Prostate gland (tissue), 2 donors: ENCODE results near the gene CFAP100. TPM values are rescaled to one million over a fixed set of nuclear protein-coding genes. Genes with fewer than 3 reads are reported as not detected.

ENCODE experiments used
- DNase-seq: peaks from one replicate; pipeline ENCODE4 v3.0.0-alpha.2; 2019; ENCODE audit warnings: low spot score
- H3K27ac ChIP-seq, 2 donors: fragments of 200-600 bp; sonication (generic); 2 replicates each; pipeline ENCODE4 v1.5.1; 2017 to 2019
- H3K27me3 ChIP-seq: fragments of 200-600 bp; sonication (generic); replicated peaks from 2 replicates; pipeline ENCODE4 v1.5.1; 2019; ENCODE audit not compliant: insufficient read depth
- H3K36me3 ChIP-seq, 2 donors: fragments of 200-600 bp; sonication (generic); 1 replicate in 1 of 2; 2 replicates in 1 of 2; pipeline versions ENCODE4 v1.5.1 to v1.8.1; 2017 to 2019
- H3K4me1 ChIP-seq: fragments of 200-600 bp; sonication (generic); replicated peaks from 2 replicates; pipeline ENCODE4 v1.5.1; 2019
- H3K4me3 ChIP-seq, 2 donors: fragments of 200-600 bp; sonication (generic); 2 replicates each; pipeline ENCODE4 v1.5.1; 2017 to 2019
- H3K9me3 ChIP-seq: fragments of 200-600 bp; sonication (generic); 2 replicates; pipeline ENCODE4 v1.5.1; 2017
- POLR2A ChIP-seq: fragments of 450-650 bp; IDR thresholded peaks from one replicate; pipeline ENCODE4 v1.6.1; 2016; ENCODE audit warnings: antibody characterized with exemption, mild to moderate bottlenecking
- POLR2AphosphoS5 ChIP-seq: sonication (generic); formaldehyde crosslinking; IDR thresholded peaks from one replicate; pipeline ENCODE4 v1.6.1; 2017; ENCODE audit warnings: antibody characterized with exemption
- WGBS: methylation state at CpG from one replicate; pipeline ENCODE4 v1.1.5; 2018; 5-methylcytosine and 5-hydroxymethylcytosine counted together
- intact Hi-C: fragments of 100-400 bp; cut with DNase I; formaldehyde crosslinking; loops from one replicate; pipeline ENCODE4 v1.14.2; 2022
- total RNA-seq, 2 donors: library from RNA; depleted of rRNA; stranded (reverse); fragments of >200 nt; gene quantifications; one replicate each; pipeline ENCODE4 v1.1.0, GENCODE V29; 2016
- TF ChIP-seq, protein P1 (sequence below), 4 experiments: fragments of 200-600 bp in 2 of 4; fragments of 450-650 bp in 2 of 4; sonication (generic) in 2 of 4; IDR thresholded peaks; 1 replicate in 3 of 4; 2 replicates in 1 of 4; pipeline ENCODE4 v1.5.1; 2016 to 2019; ENCODE audit warnings: antibody characterized with exemption in 4 of 4, mild to moderate bottlenecking in 2 of 4, moderate library complexity in 2 of 4

Gene CFAP100
- total RNA-seq, 2 donors from 2014 or later = 2.3 TPM; not detected in 1

DNA sequence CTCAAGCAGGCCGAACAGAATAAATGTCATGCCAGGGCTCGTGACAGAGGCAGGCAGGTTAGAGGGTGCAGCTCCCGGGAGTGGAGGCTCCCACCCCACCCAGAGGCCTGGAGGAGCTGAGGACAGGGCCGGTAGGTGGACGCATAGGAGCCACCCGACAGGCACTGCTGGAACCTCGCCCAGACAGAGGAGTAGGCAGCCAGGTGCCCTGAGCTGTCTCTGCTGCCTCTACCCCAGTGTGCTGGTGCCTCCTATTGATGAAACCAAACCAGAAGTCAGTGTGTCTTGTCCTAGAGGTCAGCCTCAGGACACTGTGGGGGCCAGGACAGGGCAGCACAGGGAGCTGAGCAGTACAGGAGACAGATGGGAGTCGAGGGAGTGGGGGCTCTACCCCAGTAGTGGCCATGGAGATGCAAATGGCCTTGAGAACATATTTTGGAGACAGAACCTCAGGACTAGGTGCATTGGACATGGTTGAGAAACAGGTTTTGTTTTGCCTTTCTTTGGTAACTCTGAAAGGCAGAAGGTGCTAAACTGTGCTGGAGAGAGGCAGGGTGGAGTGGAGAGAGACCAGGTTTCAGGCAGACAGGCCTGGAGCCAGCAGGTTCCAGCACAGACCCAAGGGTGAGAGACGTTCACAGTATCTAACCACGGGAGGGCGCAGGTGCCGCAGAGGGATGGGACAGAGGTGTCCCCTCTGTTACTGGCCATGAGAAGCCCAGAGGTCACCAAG lies 22.1 kb upstream of the CFAP100 start:
- TF ChIP-seq, protein P1, sequence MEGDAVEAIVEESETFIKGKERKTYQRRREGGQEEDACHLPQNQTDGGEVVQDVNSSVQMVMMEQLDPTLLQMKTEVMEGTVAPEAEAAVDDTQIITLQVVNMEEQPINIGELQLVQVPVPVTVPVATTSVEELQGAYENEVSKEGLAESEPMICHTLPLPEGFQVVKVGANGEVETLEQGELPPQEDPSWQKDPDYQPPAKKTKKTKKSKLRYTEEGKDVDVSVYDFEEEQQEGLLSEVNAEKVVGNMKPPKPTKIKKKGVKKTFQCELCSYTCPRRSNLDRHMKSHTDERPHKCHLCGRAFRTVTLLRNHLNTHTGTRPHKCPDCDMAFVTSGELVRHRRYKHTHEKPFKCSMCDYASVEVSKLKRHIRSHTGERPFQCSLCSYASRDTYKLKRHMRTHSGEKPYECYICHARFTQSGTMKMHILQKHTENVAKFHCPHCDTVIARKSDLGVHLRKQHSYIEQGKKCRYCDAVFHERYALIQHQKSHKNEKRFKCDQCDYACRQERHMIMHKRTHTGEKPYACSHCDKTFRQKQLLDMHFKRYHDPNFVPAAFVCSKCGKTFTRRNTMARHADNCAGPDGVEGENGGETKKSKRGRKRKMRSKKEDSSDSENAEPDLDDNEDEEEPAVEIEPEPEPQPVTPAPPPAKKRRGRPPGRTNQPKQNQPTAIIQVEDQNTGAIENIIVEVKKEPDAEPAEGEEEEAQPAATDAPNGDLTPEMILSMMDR (IDR thresholded peaks at IDR 0.05) = no peak
- TF ChIP-seq POLR2A (no peak), POLR2AphosphoS5 (no peak)
- no peak overlapping the region for H3K4me3 ChIP-seq
- no peaks in the 10 kb centered on the region for H3K27me3 ChIP-seq
- H3K36me3 ChIP-seq = no peaks in the 10 kb centered on the region
- 74% methylated on average over 12 of the region's 12 CpGs for WGBS
- no peak for DNase-seq
- intact Hi-C loops = no loop called here
- H3K9me3 ChIP-seq = no peaks in the 10 kb centered on the region
- H3K4me1 ChIP-seq = no peaks in the 10 kb centered on the region
- H3K27ac ChIP-seq = no peak overlapping the region

DNA sequence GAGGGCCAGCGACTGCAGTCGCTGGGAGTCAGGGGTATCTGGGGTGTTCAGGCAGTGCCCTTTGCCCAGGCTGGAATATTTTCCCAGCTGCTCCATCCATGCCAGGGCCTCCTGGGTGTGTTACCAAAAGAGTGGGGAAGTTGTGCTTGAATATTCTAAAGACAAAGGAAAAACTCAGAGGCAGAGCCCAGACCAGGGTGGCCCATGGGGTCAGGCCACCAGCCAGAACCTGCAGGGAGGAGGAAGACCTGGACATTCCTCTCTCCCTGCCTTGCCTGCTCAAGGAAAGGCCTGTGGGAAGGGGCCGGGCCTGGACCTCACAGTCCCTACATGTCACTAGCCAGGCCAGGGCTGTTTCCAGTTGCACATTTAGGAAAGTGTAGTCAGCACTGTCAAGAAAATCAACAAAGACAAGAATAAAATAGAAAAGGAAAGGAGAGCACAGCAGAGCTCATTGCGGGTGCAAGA lies 21.5 kb upstream of the CFAP100 start:
- 90% methylated on average over 4 of the region's 4 CpGs for WGBS
- DNase-seq = no peak
- no peaks in the 10 kb centered on the region for H3K36me3 ChIP-seq
- no peaks in the 10 kb centered on the region for H3K9me3 ChIP-seq
- no peak overlapping the region for H3K4me3 ChIP-seq
- intact Hi-C loops = no loop called here
- H3K27me3 ChIP-seq = no peaks in the 10 kb centered on the region
- H3K4me1 ChIP-seq = no peaks in the 10 kb centered on the region
- H3K27ac ChIP-seq = no peak overlapping the region
- no peak for TF ChIP-seq POLR2AphosphoS5
- TF ChIP-seq POLR2A = no peak
- TF ChIP-seq, protein P1 (IDR thresholded peaks at IDR 0.05) = no peak

DNA sequence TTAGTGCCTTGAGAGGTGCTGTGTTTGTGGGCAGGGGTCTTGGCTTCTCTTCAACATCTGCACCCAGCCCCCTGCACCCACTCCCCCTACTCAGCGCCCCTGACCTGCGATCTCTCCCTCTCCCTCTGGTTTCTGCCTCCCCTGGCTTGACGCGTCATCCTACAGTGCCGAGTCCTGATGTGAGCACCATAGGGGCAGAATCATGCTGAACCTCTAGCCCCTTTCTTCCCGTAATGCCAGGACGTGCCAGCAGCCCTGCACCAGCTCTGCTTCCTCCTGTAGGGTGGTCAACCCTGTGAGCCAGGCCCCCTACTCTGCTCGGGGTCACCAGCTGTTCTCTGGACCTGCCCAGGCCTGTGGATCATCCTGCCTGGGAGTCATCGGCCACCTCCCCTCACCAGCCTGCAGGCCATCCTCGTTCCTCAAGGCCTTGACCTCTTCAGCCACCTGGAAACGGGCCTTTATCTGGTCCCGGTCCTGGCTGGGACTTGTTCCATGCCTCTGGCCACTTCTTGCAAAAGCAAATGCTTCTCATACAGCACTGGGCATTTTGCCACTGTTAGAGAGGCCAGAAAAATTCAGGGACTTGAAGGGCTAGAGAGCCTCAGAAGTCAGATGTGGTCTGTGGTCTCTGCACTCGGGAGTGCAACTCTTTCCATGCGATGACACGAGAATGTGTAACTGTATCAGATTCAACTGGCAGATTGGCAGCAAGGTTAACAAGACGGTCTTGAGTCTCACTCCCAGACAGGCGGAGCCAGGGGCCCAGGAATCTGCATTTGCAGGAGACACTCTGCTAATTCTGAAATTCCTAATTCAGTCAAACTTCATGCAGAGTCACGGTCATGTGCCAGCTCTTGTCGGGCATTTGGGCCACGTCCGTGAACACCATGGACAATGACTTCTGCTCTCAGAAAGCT lies 20.8 kb upstream of the CFAP100 start:
- Histone ChIP-seq H3K4me3 (no peak overlapping the region), H3K27me3 (no peaks in the 10 kb centered on the region), H3K9me3 (no peaks in the 10 kb centered on the region), H3K27ac (no peak overlapping the region), H3K4me1 (no peaks in the 10 kb centered on the region), H3K36me3 (no peaks in the 10 kb centered on the region)
- no peak for DNase-seq
- intact Hi-C loops = no loop called here
- WGBS = 84% methylated on average over 21 of the region's 21 CpGs
- TF ChIP-seq POLR2A (no peak), POLR2AphosphoS5 (no peak)
- TF ChIP-seq, protein P1 (IDR thresholded peaks at IDR 0.05) = no peak

DNA sequence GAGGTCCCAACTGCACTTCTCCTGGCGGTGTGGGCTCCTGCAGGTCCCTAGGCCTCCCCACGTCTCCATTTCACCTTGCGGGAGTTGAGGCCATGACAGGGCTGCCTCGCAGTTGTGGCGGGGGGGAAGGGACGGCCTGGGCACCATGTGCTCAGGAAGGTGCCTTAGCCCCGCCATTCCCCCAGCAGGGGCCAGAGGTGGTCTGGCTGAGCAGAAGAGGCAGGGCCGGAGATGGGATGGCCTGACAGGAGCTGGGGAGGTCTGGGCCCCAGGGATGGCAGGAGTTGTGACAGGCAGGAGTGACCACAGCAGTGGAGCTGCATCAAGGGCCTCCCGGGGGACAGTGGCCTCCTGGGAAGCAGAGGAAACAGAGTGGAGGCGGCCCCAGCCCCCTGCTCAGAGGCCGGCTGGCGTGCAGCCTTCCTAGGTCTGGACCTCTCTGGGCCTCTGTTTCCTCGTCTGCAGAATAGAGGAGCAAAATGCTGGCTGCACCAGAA lies 18.8 kb upstream of the CFAP100 start:
- no peaks in the 10 kb centered on the region for H3K27me3 ChIP-seq
- intact Hi-C loops = no loop called here
- H3K9me3 ChIP-seq = no peaks in the 10 kb centered on the region
- H3K4me3 ChIP-seq = no peak overlapping the region
- TF ChIP-seq POLR2A (no peak), POLR2AphosphoS5 (no peak)
- TF ChIP-seq, protein P1 (IDR thresholded peaks at IDR 0.05) = no peak
- H3K36me3 ChIP-seq = no peaks in the 10 kb centered on the region
- H3K4me1 ChIP-seq = no peaks in the 10 kb centered on the region
- H3K27ac ChIP-seq = no peak overlapping the region
- WGBS = 86% methylated on average over 12 of the region's 13 CpGs
- no peak for DNase-seq
